IMR-90 (cell line): ENCODE data around the gene CCL14. TPM values are rescaled to one million over a fixed set of nuclear protein-coding genes. Genes with fewer than 3 reads are reported as not detected.

Experiments
- ATAC-seq: fragments of 200-7000 bp; cut with Tn5 transposase; 2 replicates; pipeline ENCODE4 v1.9.1; 2020; ENCODE audit warnings: low read depth, mild to moderate bottlenecking, moderate library complexity
- BruUV-seq: library from RNA; stranded (reverse); fragments of 400-500 nt; replicated peaks from 2 replicates; lab custom pipeline; 2021; lab: Mats Ljungman, UMichigan
- CTCF ChIA-PET: fragments of 300-600 bp; formaldehyde crosslinking; extraction: SDS; loops from one replicate; lab custom pipeline; 2021; ENCODE audit warnings: antibody characterized with exemption; lab: Yijun Ruan, JAX
- POLR2A ChIA-PET: fragments of 300-600 bp; sonication (Branson Sonifier 250); formaldehyde crosslinking; loops from one replicate; lab custom pipeline; 2022; ENCODE audit warnings: antibody characterized with exemption; ENCODE audit not compliant: unreplicated experiment; lab: Charles Lee
- DNase-seq: peaks from one replicate; pipeline ENCODE4 v3.0.0; 2013
- H2AFZ ChIP-seq: replicated peaks from 2 replicates; pipeline ENCODE3; 2013; ENCODE audit warnings: low read length, mild to moderate bottlenecking; ENCODE audit not compliant: poor library complexity
- H2AK5ac ChIP-seq: 2 replicates; pipeline ENCODE4 v1.6.1; 2013; ENCODE audit warnings: low read depth, low read length, inconsistent platforms
- H2AK9ac ChIP-seq: replicated peaks from 2 replicates; pipeline ENCODE3; 2013; ENCODE audit warnings: mild to moderate bottlenecking, low read depth, low read length, moderate library complexity; ENCODE audit not compliant: poor library complexity
- H2BK120ac ChIP-seq: 2 replicates; pipeline ENCODE4 v1.6.1; 2013; ENCODE audit warnings: low read depth, low read length, inconsistent platforms
- H2BK15ac ChIP-seq: 3 replicates; pipeline ENCODE4 v1.6.1; 2013; ENCODE audit warnings: low read depth, low read length, inconsistent platforms
- H2BK20ac ChIP-seq: 2 replicates; pipeline ENCODE4 v1.6.1; 2013; ENCODE audit warnings: low read depth, mild to moderate bottlenecking, inconsistent platforms, low read length, moderate library complexity
- H2BK5ac ChIP-seq: 2 replicates; pipeline ENCODE4 v1.6.1; 2013; ENCODE audit warnings: mild to moderate bottlenecking, low read depth, low read length, inconsistent platforms; ENCODE audit not compliant: poor library complexity, severe bottlenecking
- H3K14ac ChIP-seq: replicated peaks from 2 replicates; pipeline ENCODE4 v1.6.1; 2013; ENCODE audit warnings: low read depth, low read length, inconsistent platforms
- H3K18ac ChIP-seq: 2 replicates; pipeline ENCODE4 v1.6.1; 2013; ENCODE audit warnings: low read depth, low read length, control low read depth
- H3K23ac ChIP-seq: 2 replicates; pipeline ENCODE4 v1.6.1; 2013; ENCODE audit warnings: low read depth, low read length, inconsistent platforms
- H3K27ac ChIP-seq: 2 replicates; pipeline ENCODE4 v1.5.1; 2013; ENCODE audit warnings: mild to moderate bottlenecking, control low read depth, low read length; ENCODE audit not compliant: insufficient read depth
- H3K27me3 ChIP-seq: 2 replicates; pipeline ENCODE4 v1.6.1; 2013; ENCODE audit warnings: low read length; ENCODE audit not compliant: control insufficient read depth, insufficient read depth
- H3K36me3 ChIP-seq: 2 replicates; pipeline ENCODE4 v1.6.1; 2013; ENCODE audit warnings: low read length, mixed read lengths; ENCODE audit not compliant: control insufficient read depth, insufficient read depth
- H3K4ac ChIP-seq: 2 replicates; pipeline ENCODE4 v1.6.1; 2013; ENCODE audit warnings: low read depth, low read length, inconsistent platforms
- H3K4me1 ChIP-seq: 2 replicates; pipeline ENCODE4 v1.6.1; 2013; ENCODE audit warnings: low read length, mixed read lengths; ENCODE audit not compliant: control insufficient read depth, insufficient read depth
- H3K4me2 ChIP-seq: 2 replicates; pipeline ENCODE4 v1.6.1; 2013; ENCODE audit warnings: low read depth, mild to moderate bottlenecking, control low read depth, low read length, moderate library complexity
- H3K4me3 ChIP-seq: 2 replicates; pipeline ENCODE4 v1.5.1; 2013; ENCODE audit warnings: low read depth, mild to moderate bottlenecking, control low read depth, low read length, moderate library complexity; ENCODE audit not compliant: insufficient read depth
- H3K56ac ChIP-seq: 2 replicates; pipeline ENCODE4 v1.6.1; 2013; ENCODE audit warnings: low read length, inconsistent platforms; ENCODE audit not compliant: insufficient read depth; ENCODE audit errors: extremely low read depth
- H3K79me1 ChIP-seq, 2 experiments: 2 replicates each; pipeline ENCODE4 v1.6.1; 2013; ENCODE audit warnings: low read length in 2 of 2, inconsistent platforms in 1 of 2, low read depth in 1 of 2
- H3K9ac ChIP-seq: 2 replicates; pipeline ENCODE4 v1.6.1; 2013; ENCODE audit warnings: low read depth, low read length, control low read depth
- H3K9me1 ChIP-seq: 2 replicates; pipeline ENCODE4 v1.6.1; 2013; ENCODE audit warnings: low read length, inconsistent platforms; ENCODE audit not compliant: insufficient read depth
- H3K9me3 ChIP-seq: 2 replicates; pipeline ENCODE4 v1.6.1; 2013; ENCODE audit warnings: low read length; ENCODE audit not compliant: control insufficient read depth, insufficient read depth
- H4K20me1 ChIP-seq: 2 replicates; pipeline ENCODE4 v1.6.1; 2013; ENCODE audit warnings: low read length, inconsistent platforms; ENCODE audit not compliant: insufficient read depth
- H4K5ac ChIP-seq: 2 replicates; pipeline ENCODE4 v1.6.1; 2013; ENCODE audit warnings: mild to moderate bottlenecking, low read depth, low read length, control low read depth
- H4K8ac ChIP-seq, 2 experiments: 2 replicates each; pipeline ENCODE4 v1.6.1; 2013; ENCODE audit warnings: low read depth in 2 of 2, low read length in 2 of 2, control low read depth in 1 of 2, inconsistent platforms in 1 of 2
- H4K91ac ChIP-seq: 2 replicates; pipeline ENCODE4 v1.6.1; 2013; ENCODE audit warnings: low read depth, low read length, inconsistent platforms; ENCODE audit not compliant: insufficient read depth
- BHLHE40 ChIP-seq: fragments of 150-350 bp; IDR thresholded peaks from 2 replicates; pipeline ENCODE4 v1.6.1; 2016; ENCODE audit warnings: mild to moderate bottlenecking, low read depth, low read length
- CHD1 ChIP-seq: IDR thresholded peaks from 2 replicates; pipeline ENCODE4 v1.6.1; 2012; ENCODE audit warnings: low read depth, low read length, improper control_type of control experiment
- CTCF ChIP-seq: conservative IDR thresholded peaks from 2 replicates; pipeline ENCODE4 v1.5.1; 2012; ENCODE audit warnings: mild to moderate bottlenecking, low read depth, low read length, improper control_type of control experiment
- FOS ChIP-seq: fragments of 150-350 bp; IDR thresholded peaks from 2 replicates; pipeline ENCODE4 v1.6.1; 2016; ENCODE audit warnings: low read depth, low read length
- MAFK ChIP-seq: IDR thresholded peaks from 2 replicates; pipeline ENCODE4 v1.6.1; 2012; ENCODE audit warnings: low read depth, low read length, improper control_type of control experiment
- MXI1 ChIP-seq: IDR thresholded peaks from 2 replicates; pipeline ENCODE4 v1.6.1; 2012; ENCODE audit warnings: low read depth, mild to moderate bottlenecking, low read length, moderate library complexity, borderline replicate concordance
- POLR2A ChIP-seq: IDR thresholded peaks from 2 replicates; pipeline ENCODE4 v1.6.1; 2012; ENCODE audit warnings: mild to moderate bottlenecking, low read depth, low read length
- RAD21 ChIP-seq: IDR thresholded peaks from 2 replicates; pipeline ENCODE4 v1.6.1; 2012; ENCODE audit warnings: low read length, improper control_type of control experiment
- SMC3 ChIP-seq: fragments of 150-350 bp; IDR thresholded peaks from 2 replicates; pipeline ENCODE4 v1.6.1; 2016; ENCODE audit warnings: low read depth, mild to moderate bottlenecking, antibody characterized with exemption, low read length, moderate library complexity
- WGBS, 2 experiments: methylation state at CpG; one replicate each; pipeline versions ENCODE4 v1.1.5 to v1.1.7; 2013; ENCODE audit warnings: missing lambda C conversion rate in 2 of 2; ENCODE audit not compliant: insufficient read length in 1 of 2; ENCODE audit errors: extremely low coverage in 2 of 2; 5-methylcytosine and 5-hydroxymethylcytosine counted together
- dilution Hi-C: fragments of 300-500 bp; cut with HindIII; formaldehyde crosslinking; loops from one replicate; pipeline ENCODE4 v1.14.3; 2018; ENCODE audit warnings: low sequenced_read_pairs; ENCODE audit not compliant: unreplicated experiment
- in situ Hi-C: fragments of 300-500 bp; cut with MboI; formaldehyde crosslinking; loops from 3 replicates; pipeline ENCODE4 v1.14.3; 2019; ENCODE audit warnings: low sequenced_read_pairs, inconsistent platforms, mixed read lengths
- intact Hi-C: fragments of 100-400 bp; cut with micrococcal nuclease; formaldehyde crosslinking; loops from 2 replicates; pipeline ENCODE4 v1.10.0; 2022
- polyA plus RNA-seq, 3 experiments: library from polyadenylated mRNA; depleted of rRNA; stranded (reverse); fragments of >200 nt; gene quantifications; 2 replicates each; pipeline ENCODE4 v1.2.3, GENCODE V29; 2012; ENCODE audit warnings: low replicate concordance in 1 of 3
- total RNA-seq: library from RNA; depleted of rRNA; stranded (reverse); fragments of >200 nt; gene quantifications from 2 replicates; pipeline ENCODE4 v1.2.3, GENCODE V29; 2012
- TF ChIP-seq, protein P1 (sequence below): fragments of 150-350 bp; IDR thresholded peaks from 2 replicates; pipeline ENCODE4 v1.6.1; 2017; ENCODE audit warnings: mild to moderate bottlenecking, antibody characterized with exemption, low read length, low read depth
- TF ChIP-seq, protein P2 (sequence below): fragments of 150-350 bp; IDR thresholded peaks from 2 replicates; pipeline ENCODE4 v1.6.1; 2016; ENCODE audit warnings: low read depth, mild to moderate bottlenecking, low read length, moderate library complexity, borderline replicate concordance

Gene CCL14
- total and polyA plus RNA-seq, 2 of the 4 experiments (the other 2 are of a cell fraction): not detected

DNA sequence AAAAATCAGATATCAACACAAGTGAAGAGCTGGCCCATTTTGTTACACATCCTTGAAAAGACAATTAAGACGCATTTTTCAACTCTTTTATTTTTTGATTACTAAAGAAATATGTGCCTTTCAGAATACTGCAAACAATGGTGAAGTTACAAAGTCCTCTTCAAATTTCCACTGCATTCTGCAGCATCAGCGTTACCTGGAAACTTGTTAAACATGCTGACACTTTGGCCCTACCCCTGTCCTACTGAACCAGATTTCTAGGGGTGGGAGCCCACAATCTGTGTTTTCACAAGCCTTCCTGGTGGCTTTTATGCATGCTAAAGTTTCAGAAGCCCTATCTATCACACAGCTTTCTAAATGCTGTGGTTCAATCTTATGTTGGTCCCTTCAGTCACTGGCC is 4.5 kb upstream of the CCL14 start:
- 33% methylated on average over 1 of the region's 2 CpGs; no CpG with 5 or more reads in 1 of the 2 experiments for WGBS, 2 experiments
- no peak overlapping the region for H3K4me3 ChIP-seq
- ChIA-PET POLR2A (no interaction called here), CTCF (no interaction called here)
- no peak overlapping the region for H4K5ac ChIP-seq
- dilution Hi-C loops: no loop called here
- no peak overlapping the region for H3K4me2 ChIP-seq
- H4K91ac ChIP-seq: no peak overlapping the region
- no peak overlapping the region for H3K18ac ChIP-seq
- no TSS peak for BruUV-seq
- no peak overlapping the region for H2AK9ac ChIP-seq
- H3K4ac ChIP-seq: no peak overlapping the region
- H4K20me1 ChIP-seq: no peaks in the 10 kb centered on the region
- H3K23ac ChIP-seq: no peak overlapping the region
- H3K4me1 ChIP-seq: no peaks in the 10 kb centered on the region
- in situ Hi-C loops: no loop called here
- TF ChIP-seq POLR2A (no peak), BHLHE40 (no peak), SMC3 (no peak), FOS (no peak), MAFK (no peak), RAD21 (no peak), CHD1 (no peak), MXI1 (no peak), CTCF (no peak)
- TF ChIP-seq, protein P1, sequence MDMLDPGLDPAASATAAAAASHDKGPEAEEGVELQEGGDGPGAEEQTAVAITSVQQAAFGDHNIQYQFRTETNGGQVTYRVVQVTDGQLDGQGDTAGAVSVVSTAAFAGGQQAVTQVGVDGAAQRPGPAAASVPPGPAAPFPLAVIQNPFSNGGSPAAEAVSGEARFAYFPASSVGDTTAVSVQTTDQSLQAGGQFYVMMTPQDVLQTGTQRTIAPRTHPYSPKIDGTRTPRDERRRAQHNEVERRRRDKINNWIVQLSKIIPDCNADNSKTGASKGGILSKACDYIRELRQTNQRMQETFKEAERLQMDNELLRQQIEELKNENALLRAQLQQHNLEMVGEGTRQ: no peak
- TF ChIP-seq, protein P2, sequence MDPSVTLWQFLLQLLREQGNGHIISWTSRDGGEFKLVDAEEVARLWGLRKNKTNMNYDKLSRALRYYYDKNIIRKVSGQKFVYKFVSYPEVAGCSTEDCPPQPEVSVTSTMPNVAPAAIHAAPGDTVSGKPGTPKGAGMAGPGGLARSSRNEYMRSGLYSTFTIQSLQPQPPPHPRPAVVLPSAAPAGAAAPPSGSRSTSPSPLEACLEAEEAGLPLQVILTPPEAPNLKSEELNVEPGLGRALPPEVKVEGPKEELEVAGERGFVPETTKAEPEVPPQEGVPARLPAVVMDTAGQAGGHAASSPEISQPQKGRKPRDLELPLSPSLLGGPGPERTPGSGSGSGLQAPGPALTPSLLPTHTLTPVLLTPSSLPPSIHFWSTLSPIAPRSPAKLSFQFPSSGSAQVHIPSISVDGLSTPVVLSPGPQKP: no peak
- H3K36me3 ChIP-seq: no peaks in the 10 kb centered on the region
- H2BK15ac ChIP-seq: no peak overlapping the region
- no peaks in the 10 kb centered on the region for H3K79me1 ChIP-seq
- H3K9me3 ChIP-seq: no peaks in the 10 kb centered on the region
- H3K14ac ChIP-seq: no peak overlapping the region
- H2AFZ ChIP-seq: no peak overlapping the region
- H2BK20ac ChIP-seq: no peak overlapping the region
- no peak overlapping the region for H4K8ac ChIP-seq
- no peak overlapping the region for H3K27ac ChIP-seq
- no peak overlapping the region for H3K9ac ChIP-seq
- ATAC-seq (no peak), DNase-seq (no peak)
- H2AK5ac ChIP-seq: no peak overlapping the region
- intact Hi-C loops: loop anchor here (5.0 kb wide), 1 partner anchor 61 kb away; no protein-coding TSS in a partner anchor
- H3K56ac ChIP-seq: no peak overlapping the region
- no peak overlapping the region for H2BK120ac ChIP-seq
- H3K9me1 ChIP-seq: no peaks in the 10 kb centered on the region
- H3K27me3 ChIP-seq: no peaks in the 10 kb centered on the region
- H2BK5ac ChIP-seq: no peak overlapping the region
